ENCODE data around the gene ENO4. TPM values are rescaled to one million over a fixed set of nuclear protein-coding genes. Genes with fewer than 3 reads are reported as not detected.

ENO4 gene
- total RNA-seq, 4 donors from 2014 or later = 0.20 to 0.67 (median 0.58) TPM; not detected in 1

DNA sequence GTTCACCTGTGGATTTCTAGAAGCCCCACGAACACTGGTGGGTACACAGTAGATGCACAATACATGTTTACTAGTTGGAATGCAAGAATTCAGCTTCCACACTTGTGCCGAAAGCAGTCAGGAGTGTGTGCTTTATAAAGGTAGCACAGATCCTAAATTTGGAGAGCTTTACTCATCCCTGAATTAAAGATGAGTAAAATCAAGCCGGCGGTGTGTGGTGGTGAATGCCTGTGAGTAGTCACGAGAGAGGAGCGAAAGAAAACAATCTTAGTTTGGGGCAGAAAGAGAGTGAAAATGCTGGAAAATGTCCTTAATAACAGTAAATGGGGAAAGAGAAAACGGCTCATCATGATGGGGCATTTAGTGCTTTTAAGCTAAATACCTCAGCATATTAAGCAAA, 13.6 kb upstream of the ENO4 start:
- ATAC-seq = no peak
- no peaks in the 10 kb centered on the region for H3K27me3 ChIP-seq
- 65 to 72% methylated on average over 5 to 6 of the region's 7 CpGs for WGBS, 2 donors (ENCODE audit: low coverage in 1 of 2)

DNA sequence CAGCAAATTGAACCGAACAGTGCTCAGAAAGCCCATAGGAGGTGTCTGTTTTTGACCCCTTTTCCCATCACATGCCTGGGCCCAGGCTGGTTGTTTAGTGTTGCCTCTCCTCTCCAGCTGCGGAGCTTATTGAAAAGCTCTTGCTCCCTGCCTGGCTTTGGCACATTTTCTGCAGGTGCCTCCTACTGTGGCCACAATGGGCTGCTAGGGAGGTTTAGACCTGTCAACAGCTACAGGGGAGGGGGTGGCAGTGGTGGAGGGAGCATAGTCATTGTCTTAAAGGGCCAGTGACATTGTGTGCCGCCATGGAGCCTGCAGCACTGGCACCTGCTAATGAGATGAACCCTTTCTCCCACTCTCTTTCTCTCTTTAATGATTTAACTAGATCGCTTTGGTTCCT, 13.2 kb upstream of the ENO4 start:
- no peak overlapping the region for H3K4me3 ChIP-seq
- no peak for TF ChIP-seq EP300 (IDR thresholded peaks at IDR 0.05)
- TF ChIP-seq, protein P1, sequence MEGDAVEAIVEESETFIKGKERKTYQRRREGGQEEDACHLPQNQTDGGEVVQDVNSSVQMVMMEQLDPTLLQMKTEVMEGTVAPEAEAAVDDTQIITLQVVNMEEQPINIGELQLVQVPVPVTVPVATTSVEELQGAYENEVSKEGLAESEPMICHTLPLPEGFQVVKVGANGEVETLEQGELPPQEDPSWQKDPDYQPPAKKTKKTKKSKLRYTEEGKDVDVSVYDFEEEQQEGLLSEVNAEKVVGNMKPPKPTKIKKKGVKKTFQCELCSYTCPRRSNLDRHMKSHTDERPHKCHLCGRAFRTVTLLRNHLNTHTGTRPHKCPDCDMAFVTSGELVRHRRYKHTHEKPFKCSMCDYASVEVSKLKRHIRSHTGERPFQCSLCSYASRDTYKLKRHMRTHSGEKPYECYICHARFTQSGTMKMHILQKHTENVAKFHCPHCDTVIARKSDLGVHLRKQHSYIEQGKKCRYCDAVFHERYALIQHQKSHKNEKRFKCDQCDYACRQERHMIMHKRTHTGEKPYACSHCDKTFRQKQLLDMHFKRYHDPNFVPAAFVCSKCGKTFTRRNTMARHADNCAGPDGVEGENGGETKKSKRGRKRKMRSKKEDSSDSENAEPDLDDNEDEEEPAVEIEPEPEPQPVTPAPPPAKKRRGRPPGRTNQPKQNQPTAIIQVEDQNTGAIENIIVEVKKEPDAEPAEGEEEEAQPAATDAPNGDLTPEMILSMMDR (IDR thresholded peaks at IDR 0.05) = no peak
- TF ChIP-seq POLR2A (IDR thresholded peaks at IDR 0.05) = no peak
- no peak for TF ChIP-seq POLR2AphosphoS5 (IDR thresholded peaks at IDR 0.05)
- no peaks in the 10 kb centered on the region for H3K27me3 ChIP-seq
- H3K9me3 ChIP-seq = no peaks in the 10 kb centered on the region
- peaks cover 0 to 23% of the 10 kb centered on the region in 2 donors for H3K36me3 ChIP-seq
- 45 to 57% methylated on average over 1 to 4 of the region's 4 CpGs for WGBS, 2 donors (ENCODE audit: low coverage in 1 of 2)
- no peaks in the 10 kb centered on the region for H3K4me1 ChIP-seq
- H3K27ac ChIP-seq = no peak overlapping the region
- no peak for ATAC-seq

More for the DNA sequence above, 13.6 kb upstream of the ENO4 start:
- Histone ChIP-seq H3K36me3 (peaks cover 0 to 25% of the 10 kb centered on the region in 2 donors), H3K27ac (no peak overlapping the region), H3K4me3 (no peak overlapping the region), H3K9me3 (no peaks in the 10 kb centered on the region), H3K4me1 (no peaks in the 10 kb centered on the region)
- TF ChIP-seq POLR2AphosphoS5 (IDR thresholded peaks at IDR 0.05) (no peak), EP300 (IDR thresholded peaks at IDR 0.05) (no peak), POLR2A (IDR thresholded peaks at IDR 0.05) (no peak)
- TF ChIP-seq, protein P1 (IDR thresholded peaks at IDR 0.05) = no peak

DNA sequence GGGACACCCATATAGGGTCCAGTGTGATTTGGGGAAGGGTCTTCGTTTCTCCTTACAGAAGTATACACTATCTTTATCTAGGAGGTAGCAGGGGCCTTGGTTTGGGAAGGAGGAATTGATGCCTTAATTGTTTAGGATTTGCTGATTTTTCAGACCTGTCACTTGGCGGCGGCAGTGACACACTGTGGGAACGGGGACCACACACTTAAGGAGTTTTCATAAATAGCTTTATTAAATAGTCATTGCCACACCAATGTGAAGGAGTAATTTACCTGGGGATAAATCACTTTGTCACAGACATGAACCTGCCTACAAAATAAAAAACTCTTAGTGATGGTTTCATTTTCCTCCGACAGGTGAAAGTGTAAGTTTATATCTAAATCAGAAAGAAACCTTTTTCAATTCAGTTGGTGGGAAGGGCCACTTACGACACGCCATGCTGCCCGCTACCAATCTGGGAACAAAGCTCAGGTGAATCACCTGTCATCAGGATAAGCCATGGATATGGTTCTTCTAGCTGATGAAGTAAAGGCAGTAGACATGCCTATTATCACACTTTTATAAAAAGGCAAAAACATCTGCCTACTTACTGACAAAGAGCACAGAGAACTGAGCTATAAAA, 12.3 kb upstream of the ENO4 start:
- TF ChIP-seq POLR2AphosphoS5 (IDR thresholded peaks at IDR 0.05) = no peak
- TF ChIP-seq, protein P1 (IDR thresholded peaks at IDR 0.05) = no peak
- TF ChIP-seq EP300 (IDR thresholded peaks at IDR 0.05) = no peak
- TF ChIP-seq POLR2A (IDR thresholded peaks at IDR 0.05) = no peak

DNA sequence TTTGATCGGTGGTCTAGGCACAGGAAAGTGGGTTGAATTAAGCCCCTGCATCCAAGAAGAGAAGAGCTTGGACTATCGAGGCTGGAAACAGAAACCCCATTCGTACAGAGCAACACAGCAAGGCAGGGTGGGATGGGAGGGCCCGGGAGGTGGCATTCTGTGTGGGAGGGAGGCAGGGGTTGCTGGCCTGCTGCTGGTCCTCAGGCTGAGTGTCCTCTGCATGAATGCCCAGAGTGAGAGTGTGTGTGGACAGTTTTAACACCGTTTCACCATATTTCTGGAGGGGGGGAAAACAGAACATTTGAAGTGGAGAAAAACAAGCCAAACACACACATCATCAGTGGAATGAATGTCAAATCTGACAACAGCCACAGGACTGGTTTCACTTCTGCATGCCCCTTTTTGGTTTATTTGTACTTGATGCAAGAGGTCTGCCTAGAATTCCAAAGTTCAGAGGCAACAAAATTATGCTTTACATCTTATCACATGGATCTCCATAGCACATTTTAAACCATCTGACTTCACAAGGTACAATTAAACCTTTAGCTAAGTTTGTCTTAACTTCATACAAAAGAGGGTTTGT, 11.1 kb upstream of the ENO4 start:
- H3K9me3 ChIP-seq = no peaks in the 10 kb centered on the region
- no peak overlapping the region for H3K4me3 ChIP-seq
- no peak for ATAC-seq
- no peak for TF ChIP-seq EP300 (IDR thresholded peaks at IDR 0.05)
- H3K4me1 ChIP-seq = no peaks in the 10 kb centered on the region
- H3K27me3 ChIP-seq = no peaks in the 10 kb centered on the region
- H3K27ac ChIP-seq = no peak overlapping the region
- H3K36me3 ChIP-seq = peaks cover 0 to 2% of the 10 kb centered on the region in 2 donors
- WGBS, 2 donors (ENCODE audit: low coverage in 1 of 2) = 72 to 79% methylated on average over 3 to 5 of the region's 5 CpGs

More for the DNA sequence above, 12.3 kb upstream of the ENO4 start:
- Histone ChIP-seq H3K4me1 (no peaks in the 10 kb centered on the region), H3K9me3 (no peaks in the 10 kb centered on the region), H3K4me3 (no peak overlapping the region), H3K27me3 (no peaks in the 10 kb centered on the region), H3K27ac (no peak overlapping the region), H3K36me3 (peaks cover 0 to 14% of the 10 kb centered on the region in 2 donors)
- WGBS, 2 donors (ENCODE audit: low coverage in 1 of 2) = 62 to 87% methylated on average over 6 to 8 of the region's 8 CpGs
- ATAC-seq = no peak

DNA sequence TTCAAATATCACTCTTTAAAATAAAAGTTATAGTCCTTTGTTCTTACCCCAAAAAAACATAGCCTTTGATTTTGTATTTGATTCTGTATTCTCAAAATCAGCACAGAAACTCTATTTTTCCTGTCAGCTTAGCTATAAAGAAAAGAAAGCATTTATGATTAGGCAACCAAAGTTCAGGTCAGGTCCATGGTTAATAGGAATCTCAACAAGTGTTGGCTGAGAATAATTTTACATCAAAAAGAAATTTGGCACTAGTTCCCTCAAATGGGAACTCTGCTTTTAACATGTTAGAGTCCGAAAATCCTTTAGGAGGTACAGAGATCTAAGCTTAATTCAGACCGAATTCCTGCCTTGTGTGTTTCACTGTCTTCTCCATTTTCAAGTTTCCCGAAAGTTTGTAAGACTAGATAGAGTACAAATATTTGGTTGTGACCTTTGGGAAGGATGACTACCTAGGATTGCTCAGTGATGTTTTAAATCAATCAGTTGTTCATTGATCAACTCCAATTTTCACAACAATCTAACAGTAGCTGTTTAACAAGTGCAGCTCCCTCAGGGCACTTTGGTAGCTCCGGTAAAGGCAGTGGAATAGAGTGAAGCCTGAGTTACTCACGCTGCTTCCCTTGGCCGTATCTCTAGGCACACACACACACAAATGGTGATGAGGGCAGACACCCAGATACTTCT, 8.8 kb upstream of the ENO4 start:
- no peak for ATAC-seq
- Histone ChIP-seq H3K4me1 (no peaks in the 10 kb centered on the region), H3K27me3 (no peaks in the 10 kb centered on the region), H3K36me3 (no peaks in the 10 kb centered on the region), H3K9me3 (no peaks in the 10 kb centered on the region), H3K27ac (no peak overlapping the region), H3K4me3 (no peak overlapping the region)
- TF ChIP-seq, protein P1 (IDR thresholded peaks at IDR 0.05) = no peak
- 85 to 92% methylated on average over 6 of the region's 6 CpGs for WGBS, 2 donors (ENCODE audit: low coverage in 1 of 2)

All from gastroesophageal sphincter (tissue), 4 donors.